EL (cell line): ENCODE results near the gene NMT1.

Source experiments
- DNase-seq: peaks from one replicate; pipeline ENCODE4 v3.0.0-alpha.2; 2016

The NMT1 gene

GRCh38 chr17:45086391-45086790 is 25.3 kb downstream of the NMT1 start:
- DNase-seq, result no peak

DNA sequence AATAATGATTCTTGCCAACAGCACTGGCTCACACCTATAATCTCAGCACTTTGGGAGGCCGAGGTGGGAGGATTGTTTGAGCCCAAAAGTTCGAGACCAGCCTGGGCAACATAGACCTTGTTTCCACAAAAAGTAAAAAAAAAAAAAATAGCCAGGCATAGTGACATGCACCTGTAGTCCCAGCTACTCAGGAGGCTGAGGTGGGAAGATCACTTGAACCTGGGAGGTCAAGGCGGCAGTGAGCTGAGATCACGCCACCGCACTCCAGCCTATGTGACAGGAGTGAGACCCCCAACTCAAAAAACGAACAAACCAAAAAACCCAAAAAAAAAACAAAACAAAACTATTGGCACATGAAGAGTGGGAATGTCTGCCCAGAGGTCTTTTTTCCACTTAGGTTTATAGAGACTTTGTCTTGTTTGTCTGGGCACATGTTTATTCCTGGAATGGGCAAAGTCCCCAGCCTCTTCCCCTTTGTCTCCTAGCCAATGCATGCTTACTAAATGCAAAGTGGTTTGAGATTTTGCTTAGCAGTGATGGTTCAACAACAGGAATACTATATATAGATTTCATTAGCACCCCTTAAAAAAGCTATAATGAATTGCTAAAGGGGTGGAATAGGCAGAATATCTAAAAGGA is 25.9 kb downstream of the NMT1 start:
- no peak for DNase-seq

- DNase-seq, result no peak
Observed at GRCh38 chr17:45087504-45087975, 26.4 kb downstream of the NMT1 start.

GRCh38 chr17:45087978-45088377 is 26.9 kb downstream of the NMT1 start:
- DNase-seq, result no peak

DNA sequence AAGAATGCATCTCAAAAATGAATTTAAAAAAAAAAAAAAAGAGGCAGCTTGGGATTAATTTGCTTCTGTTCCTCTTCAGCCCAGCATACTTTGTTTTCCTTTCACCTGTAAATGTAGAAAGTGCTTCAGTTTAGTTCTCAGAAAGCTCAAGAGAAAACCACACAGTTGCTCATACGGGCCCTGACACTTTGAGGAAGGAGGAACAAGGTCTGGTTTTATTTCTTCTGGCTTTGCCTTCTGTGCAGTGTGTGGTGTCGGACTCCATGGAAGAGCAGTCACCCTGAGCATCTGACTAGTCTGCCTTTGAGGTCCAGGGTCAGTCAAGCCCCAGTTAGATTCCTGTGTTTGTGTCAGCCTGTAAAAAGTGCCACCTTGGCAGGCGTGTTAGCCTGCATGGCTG is 27.6 kb downstream of the NMT1 start:
- no peak for DNase-seq

GRCh38 chr17:45090711-45091110 is 29.6 kb downstream of the NMT1 start:
- peak; percentile 28 for DNase-seq

- DNase-seq, result peak; percentile 53
Observed at GRCh38 chr17:45091778-45092425, 30.8 kb downstream of the NMT1 start.

DNA sequence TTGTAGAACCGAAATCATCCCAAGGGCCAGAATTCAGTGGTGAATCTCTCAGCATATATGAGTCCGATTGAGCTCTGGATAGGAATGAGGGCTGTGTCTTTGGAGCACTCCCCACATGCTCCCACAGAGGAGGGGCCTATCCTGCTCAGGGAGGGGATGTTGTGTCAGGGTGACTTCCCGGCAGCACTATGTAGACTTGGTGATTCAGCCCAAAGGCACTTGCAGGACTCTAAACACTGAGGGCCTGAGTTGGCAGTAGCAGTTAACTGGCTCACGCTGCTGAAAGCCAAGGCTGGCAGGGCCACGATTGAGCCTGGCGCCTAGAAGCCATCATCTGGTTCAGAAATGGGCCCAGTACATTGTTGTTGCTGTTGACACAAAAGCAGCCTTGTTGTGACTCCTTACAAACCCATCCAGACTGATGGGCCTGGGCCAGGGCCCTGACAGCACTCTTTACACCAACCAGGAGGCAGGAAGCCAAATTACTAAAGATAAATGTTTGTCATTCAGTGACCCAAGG is 31.9 kb downstream of the NMT1 start:
- peak; percentile 99 for DNase-seq

- DNase-seq, result no peak
Observed at GRCh38 chr17:45093444-45094110, 32.5 kb downstream of the NMT1 start.

DNA sequence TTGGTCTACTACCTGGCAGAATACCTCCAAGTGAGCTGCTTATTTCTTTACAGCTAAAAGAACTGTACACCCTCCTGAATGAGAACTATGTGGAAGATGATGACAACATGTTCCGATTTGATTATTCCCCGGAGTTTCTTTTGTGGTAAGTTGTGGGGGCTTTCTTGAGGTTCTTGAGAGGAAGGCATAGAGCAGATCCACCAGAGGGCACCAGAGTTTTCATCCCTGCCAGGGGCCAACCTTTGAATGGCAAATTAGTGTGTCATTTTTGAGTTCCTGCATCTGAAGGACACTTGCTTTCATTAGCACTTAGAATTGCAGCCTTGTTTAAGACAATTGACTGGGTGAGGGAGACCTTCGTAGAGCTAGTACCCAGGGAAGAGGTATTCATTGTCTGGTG is 35.0 kb downstream of the NMT1 start:
- peak; percentile 52 for DNase-seq

- no peak for DNase-seq
Observed at GRCh38 chr17:45096926-45097325, 35.8 kb downstream of the NMT1 start.

GRCh38 chr17:45098081-45098868 is 37.2 kb downstream of the NMT1 start:
- no peak for DNase-seq

DNA sequence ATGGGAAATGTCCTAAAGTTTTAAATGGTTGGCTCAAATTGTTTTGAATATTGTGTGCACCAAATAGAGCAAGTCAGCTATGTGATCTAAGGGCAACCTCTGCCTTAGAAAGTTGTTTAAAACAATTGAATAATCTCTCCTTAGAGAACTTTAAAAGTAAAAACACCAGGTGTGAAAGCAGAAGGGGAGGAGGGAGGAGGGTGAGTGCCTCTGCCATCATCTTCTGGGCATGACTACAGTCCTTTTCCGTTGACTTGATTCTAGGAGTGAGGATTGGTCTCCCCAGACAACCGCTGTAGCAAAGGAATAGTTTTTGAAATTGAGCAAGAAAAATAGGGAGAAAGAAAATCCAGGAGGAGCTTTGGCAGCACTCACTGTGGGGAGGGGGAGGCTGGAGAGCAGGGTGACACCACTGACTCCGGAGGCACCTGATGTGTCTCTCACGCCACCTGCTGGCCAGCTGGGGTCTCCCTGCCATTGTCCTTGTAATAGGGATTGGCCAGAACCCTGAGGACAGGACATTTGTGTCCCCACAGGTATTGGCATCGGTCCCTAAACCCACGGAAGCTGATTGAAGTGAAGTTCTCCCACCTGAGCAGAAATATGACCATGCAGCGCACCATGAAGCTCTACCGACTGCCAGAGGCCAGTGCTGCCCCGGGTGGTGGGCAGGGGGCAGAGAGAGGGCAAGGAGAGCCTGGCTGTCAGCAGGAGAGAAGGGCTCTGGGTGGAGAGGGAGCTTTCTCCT is 37.9 kb downstream of the NMT1 start:
- peak; percentile 68 for DNase-seq

GRCh38 chr17:45101546-45101882 is 40.4 kb downstream of the NMT1 start:
- no peak for DNase-seq

DNA sequence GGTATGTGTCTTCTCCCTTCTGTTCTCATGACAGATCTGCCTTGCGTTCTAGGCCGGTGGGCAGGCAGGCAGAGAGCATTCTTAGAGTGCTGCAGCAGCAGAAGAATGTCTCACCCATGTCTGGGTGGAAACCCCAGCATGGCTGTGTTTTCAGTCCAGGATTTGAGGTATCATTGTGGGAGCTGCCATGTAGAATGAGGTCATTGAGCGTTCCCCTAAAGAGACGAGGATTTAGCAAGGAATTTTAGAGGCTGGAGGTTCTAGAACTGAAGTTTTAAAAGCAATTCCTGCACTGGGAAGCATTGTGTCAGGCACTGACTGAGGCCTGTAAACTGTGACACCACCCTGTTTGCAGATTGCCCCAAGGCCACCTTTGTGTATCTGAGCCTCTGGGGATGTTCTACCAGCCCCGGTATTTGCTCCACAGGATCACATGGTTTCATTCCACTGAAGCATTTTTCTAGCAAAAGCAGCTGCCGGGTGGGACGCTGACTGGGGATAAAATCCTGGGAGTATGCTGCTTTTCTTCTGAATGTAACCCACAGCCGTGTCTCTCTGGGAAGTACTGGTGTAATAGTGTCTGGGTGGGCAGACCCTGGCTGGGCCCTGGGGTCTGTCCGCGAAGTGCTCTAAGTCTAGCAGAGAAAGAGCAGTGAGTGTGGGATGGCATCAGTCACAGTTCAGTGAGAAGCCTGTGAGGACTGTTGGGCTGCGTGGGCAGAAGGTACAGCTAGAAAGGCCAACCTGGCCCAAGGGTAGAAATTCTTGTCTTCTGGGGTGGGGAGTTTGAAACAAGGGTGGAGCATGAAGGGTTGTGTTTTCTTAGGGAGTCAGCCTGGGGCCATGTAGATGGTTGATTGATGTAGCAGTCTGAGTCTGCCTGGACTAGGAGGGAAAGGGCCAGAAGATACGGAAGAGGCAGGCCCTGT is 41.0 kb downstream of the NMT1 start:
- no peak for DNase-seq

DNA sequence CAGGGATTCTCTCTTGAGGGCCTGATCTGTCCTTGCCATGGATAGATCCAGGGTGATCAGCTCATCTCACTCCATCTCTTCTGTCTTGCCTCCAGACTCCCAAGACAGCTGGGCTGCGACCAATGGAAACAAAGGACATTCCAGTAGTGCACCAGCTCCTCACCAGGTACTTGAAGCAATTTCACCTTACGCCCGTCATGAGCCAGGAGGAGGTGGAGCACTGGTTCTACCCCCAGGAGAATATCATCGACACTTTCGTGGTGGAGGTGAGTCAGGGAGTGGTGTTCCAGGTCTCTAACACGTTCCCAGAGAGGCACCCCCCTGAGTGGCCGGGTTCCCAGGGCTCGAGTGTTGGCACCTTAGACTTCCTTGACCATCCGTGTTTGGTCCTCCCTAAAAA is 41.7 kb downstream of the NMT1 start:
- DNase-seq, result no peak

DNA sequence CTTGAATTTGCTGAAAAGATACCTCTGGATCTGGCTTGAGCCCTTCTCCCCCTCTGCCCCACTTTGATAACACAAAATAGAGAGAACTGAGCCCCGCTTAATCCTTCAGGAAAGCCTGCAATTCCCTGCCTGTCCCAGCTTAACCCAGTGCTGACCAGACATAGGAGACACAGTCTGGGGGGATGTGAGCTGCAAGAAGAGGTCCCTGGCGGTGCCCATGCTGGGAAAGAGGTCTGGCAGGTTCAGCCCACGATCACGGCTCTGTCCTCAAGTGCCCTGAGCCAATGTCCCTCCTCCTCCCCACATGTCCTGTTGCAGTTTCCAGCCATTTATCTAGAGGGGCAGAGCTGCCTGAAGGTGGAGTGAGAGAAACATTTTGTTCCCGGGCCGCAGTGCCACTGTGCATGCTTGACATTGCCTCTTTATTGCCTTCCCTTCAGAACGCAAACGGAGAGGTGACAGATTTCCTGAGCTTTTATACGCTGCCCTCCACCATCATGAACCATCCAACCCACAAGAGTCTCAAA is 42.2 kb downstream of the NMT1 start:
- DNase-seq, result no peak

DNA sequence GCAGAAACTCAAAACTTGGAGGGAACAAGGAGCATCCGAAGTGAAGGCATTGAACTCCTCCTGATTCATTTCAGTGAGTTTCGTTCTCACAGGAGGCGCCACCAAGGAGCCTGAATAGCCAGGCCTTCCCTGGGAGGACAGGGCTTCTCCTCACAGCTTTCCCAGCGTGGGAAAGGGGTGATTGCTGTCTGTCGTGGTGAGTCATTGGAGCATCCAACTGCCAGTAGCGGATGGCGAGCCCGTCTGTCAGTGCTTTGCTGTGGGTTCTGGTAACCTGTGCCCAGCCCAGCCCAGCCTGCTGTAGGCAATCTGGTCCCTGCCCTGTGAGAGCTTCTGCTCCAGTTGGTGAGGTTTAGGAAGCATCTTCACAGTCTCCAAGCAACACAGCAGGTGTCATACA is 42.9 kb downstream of the NMT1 start:
- no peak for DNase-seq

- DNase-seq, result no peak
Observed at GRCh38 chr17:45104497-45104896, 43.4 kb downstream of the NMT1 start.

DNA sequence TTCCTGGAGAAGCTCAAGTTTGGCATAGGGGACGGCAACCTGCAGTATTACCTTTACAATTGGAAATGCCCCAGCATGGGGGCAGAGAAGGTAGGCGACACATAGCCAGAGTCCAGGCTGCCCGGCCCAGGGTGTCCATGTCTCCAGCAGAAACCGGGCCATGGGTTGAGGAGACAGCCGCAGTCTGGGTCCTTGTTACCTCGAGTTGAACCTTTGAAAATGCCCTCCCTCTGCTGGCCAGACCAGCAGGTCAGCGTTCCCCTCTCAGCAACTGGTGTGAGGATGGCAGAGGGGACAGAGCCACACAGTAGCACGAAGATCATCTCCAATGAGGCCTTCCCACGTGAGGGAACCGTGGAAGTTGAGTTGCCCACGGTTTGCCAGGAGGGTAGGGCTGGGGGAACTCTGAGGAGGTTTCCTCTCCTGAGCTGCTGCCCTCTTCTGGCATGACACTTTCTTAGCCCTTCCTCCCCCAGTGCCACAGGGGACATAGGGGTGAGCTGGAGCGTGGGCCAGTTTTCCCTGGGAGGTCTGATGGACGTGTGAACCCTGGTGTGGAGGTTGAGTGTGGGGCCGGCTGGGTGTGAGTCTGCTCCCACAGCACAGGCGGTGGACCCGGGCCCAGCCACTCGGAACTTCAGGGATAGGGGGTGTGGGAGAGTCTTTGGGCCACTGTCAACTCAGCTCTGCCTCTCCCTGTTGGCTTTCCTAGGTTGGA is 43.9 kb downstream of the NMT1 start:
- DNase-seq, result no peak
